ENCODE results near the gene ARSI. TPM values are rescaled to one million over a fixed set of nuclear protein-coding genes. Genes with fewer than 3 reads are reported as not detected.

The ARSI gene
- total and polyA plus RNA-seq, 2 of the 13 experiments (the other 11 are each of a cell fraction or from before 2014, with no cell fraction given) = 4.2 to 33.9 TPM

DNA sequence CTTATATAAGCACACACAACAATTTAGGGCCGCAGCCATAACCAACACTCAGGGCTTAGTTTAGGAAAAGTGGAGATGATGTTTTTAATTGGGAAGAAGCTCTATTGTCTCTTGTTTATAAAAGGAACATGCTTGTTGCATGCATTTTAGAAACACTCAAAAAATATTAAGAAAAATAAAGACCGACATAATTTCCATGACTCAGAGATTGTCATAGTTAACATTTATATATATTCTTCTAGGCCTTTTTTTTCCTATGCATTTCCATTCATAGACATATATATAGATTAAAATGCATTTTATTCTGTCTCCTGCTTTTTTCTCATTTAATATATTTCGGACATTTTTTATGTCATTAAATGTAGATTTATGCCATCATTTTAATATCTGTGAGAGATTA lies 13.6 kb upstream of the ARSI start:
- POLR2A ChIA-PET = interaction anchor here (1.5 to 1.6 kb wide), 3 partner anchors 8 to 35 kb away, joined by 4 to 10 read pairs (median 7); partner anchors contain the start of gene ARSI
- WGBS (ENCODE audit: low lambda C conversion rate) = 94% methylated on average over 3 of the region's 3 CpGs
- in situ Hi-C loops (cut with HindIII; ENCODE audit: extremely low pct_ligation_motif_present, low pct_unique_long_range_greater_than_20kb) = no loop called here
- TF ChIP-seq ZBTB34 (CRISPR knock-in tag; IDR thresholded peaks at IDR 0.05) = no peak
- no peak for TF ChIP-seq SRF (IDR thresholded peaks at IDR 0.05; ENCODE audit: low read depth, low read length)
- no peak for TF ChIP-seq DNMT3B (CRISPR knock-in tag; conservative IDR thresholded peaks at IDR 0.05)
- TF ChIP-seq SIN3A (IDR thresholded peaks at IDR 0.05; ENCODE audit: borderline replicate concordance, low read depth, low read length) = no peak
- TF ChIP-seq, protein P1, sequence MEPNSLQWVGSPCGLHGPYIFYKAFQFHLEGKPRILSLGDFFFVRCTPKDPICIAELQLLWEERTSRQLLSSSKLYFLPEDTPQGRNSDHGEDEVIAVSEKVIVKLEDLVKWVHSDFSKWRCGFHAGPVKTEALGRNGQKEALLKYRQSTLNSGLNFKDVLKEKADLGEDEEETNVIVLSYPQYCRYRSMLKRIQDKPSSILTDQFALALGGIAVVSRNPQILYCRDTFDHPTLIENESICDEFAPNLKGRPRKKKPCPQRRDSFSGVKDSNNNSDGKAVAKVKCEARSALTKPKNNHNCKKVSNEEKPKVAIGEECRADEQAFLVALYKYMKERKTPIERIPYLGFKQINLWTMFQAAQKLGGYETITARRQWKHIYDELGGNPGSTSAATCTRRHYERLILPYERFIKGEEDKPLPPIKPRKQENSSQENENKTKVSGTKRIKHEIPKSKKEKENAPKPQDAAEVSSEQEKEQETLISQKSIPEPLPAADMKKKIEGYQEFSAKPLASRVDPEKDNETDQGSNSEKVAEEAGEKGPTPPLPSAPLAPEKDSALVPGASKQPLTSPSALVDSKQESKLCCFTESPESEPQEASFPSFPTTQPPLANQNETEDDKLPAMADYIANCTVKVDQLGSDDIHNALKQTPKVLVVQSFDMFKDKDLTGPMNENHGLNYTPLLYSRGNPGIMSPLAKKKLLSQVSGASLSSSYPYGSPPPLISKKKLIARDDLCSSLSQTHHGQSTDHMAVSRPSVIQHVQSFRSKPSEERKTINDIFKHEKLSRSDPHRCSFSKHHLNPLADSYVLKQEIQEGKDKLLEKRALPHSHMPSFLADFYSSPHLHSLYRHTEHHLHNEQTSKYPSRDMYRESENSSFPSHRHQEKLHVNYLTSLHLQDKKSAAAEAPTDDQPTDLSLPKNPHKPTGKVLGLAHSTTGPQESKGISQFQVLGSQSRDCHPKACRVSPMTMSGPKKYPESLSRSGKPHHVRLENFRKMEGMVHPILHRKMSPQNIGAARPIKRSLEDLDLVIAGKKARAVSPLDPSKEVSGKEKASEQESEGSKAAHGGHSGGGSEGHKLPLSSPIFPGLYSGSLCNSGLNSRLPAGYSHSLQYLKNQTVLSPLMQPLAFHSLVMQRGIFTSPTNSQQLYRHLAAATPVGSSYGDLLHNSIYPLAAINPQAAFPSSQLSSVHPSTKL (CRISPR knock-in tag; IDR thresholded peaks at IDR 0.05) = no peak
- TF ChIP-seq ZNF12 (CRISPR knock-in tag; IDR thresholded peaks at IDR 0.05) = no peak
- TF ChIP-seq NR2F2 (IDR thresholded peaks at IDR 0.05; ENCODE audit: borderline replicate concordance, low read depth) = no peak
- TF ChIP-seq ZNF7 (CRISPR knock-in tag; IDR thresholded peaks at IDR 0.05) = no peak
- TF ChIP-seq HCFC1 (IDR thresholded peaks at IDR 0.05; ENCODE audit: low read depth, low read length) = no peak
- TF ChIP-seq, protein P2, sequence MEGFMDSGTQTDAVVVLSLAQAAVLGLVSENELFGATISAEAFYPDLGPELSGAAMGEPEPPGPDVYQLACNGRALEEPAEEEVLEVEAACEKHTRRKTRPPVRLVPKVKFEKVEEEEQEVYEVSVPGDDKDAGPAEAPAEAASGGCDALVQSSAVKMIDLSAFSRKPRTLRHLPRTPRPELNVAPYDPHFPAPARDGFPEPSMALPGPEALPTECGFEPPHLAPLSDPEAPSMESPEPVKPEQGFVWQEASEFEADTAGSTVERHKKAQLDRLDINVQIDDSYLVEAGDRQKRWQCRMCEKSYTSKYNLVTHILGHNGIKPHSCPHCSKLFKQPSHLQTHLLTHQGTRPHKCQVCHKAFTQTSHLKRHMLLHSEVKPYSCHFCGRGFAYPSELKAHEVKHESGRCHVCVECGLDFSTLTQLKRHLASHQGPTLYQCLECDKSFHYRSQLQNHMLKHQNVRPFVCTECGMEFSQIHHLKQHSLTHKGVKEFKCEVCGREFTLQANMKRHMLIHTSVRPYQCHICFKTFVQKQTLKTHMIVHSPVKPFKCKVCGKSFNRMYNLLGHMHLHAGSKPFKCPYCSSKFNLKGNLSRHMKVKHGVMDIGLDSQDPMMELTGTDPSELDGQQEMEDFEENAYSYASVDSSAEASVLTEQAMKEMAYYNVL (CRISPR knock-in tag; IDR thresholded peaks at IDR 0.05; ENCODE audit: borderline replicate concordance) = no peak
- no peak for TF ChIP-seq ZFYVE20 (CRISPR knock-in tag; IDR thresholded peaks at IDR 0.05; ENCODE audit: borderline replicate concordance, low read depth)
- no peak for TF ChIP-seq TRIM22 (IDR thresholded peaks at IDR 0.05)
- no peak for TF ChIP-seq ZNF558 (CRISPR knock-in tag; IDR thresholded peaks at IDR 0.05; ENCODE audit: borderline replicate concordance)
- no peak for TF ChIP-seq HNRNPK (IDR thresholded peaks at IDR 0.05; ENCODE audit: low read depth, low read length, poor library complexity, severe bottlenecking)
- no peak for TF ChIP-seq ZNF549 (CRISPR knock-in tag; IDR thresholded peaks at IDR 0.05)
- no peak for TF ChIP-seq ZGPAT (CRISPR knock-in tag; IDR thresholded peaks at IDR 0.05)

More for the DNA sequence above, 13.6 kb upstream of the ARSI start:
- Histone ChIP-seq H3K27ac (ENCODE audit: extremely low read length, insufficient read depth, low read length) (no peak overlapping the region), H3K36me3 (replicated peaks in 1 of 2; ENCODE audit: control insufficient read depth in 1 of 2, insufficient read depth in 2 of 2, low read length in 2 of 2) (no peaks in the 10 kb centered on the region), H3K79me2 (ENCODE audit: insufficient read depth, low read length) (no peaks in the 10 kb centered on the region), H3K27me3 (ENCODE audit: control insufficient read depth in 1 of 2, insufficient read depth in 2 of 2, low read length in 2 of 2) (no peaks in the 10 kb centered on the region), H3K4me3 (replicated peaks in 1 of 3; ENCODE audit: insufficient read depth in 1 of 3, low read depth in 2 of 3, low read length in 3 of 3) (no peak overlapping the region), H3K4me2 (ENCODE audit: low read depth, low read length) (no peak overlapping the region), H3K9me3 (ENCODE audit: low read length) (no peaks in the 10 kb centered on the region), H4K20me1 (ENCODE audit: insufficient read depth, low read length) (no peaks in the 10 kb centered on the region), H2AFZ (ENCODE audit: low read length) (no peak overlapping the region), H3K9ac (ENCODE audit: insufficient read depth, low read depth, low read length) (no peak overlapping the region), H3K4me1 (ENCODE audit: insufficient read depth, low read length) (peaks cover 57% of the 10 kb centered on the region)
- BruUV-seq (replicated peaks) = no TSS peak
- intact Hi-C loops (cut with micrococcal nuclease; ENCODE audit: unreplicated experiment) = loop anchor here (2.0 kb wide), 1 partner anchor 14 kb away; the partner anchor contains the start of gene ARSI
- no peak for FAIRE-seq
- DNase-seq (ENCODE audit: low spot score) = no peak
- CTCF ChIA-PET (ENCODE audit: low intra/inter-chr PET ratio, low total read pairs) = no interaction called here
- no peak for ATAC-seq
